B cell (primary cell): ENCODE results near the gene LZTS2. TPM values are rescaled to one million over a fixed set of nuclear protein-coding genes. Genes with fewer than 3 reads are reported as not detected.

Experiments used
- ATAC-seq: fragments of 200-7000 bp; cut with Tn5 transposase; one replicate; pipeline ENCODE4 v1.10.0; 2021; ENCODE audit warnings: low read depth, mild to moderate bottlenecking, moderate number of reproducible peaks, moderate library complexity
- CTCF ChIA-PET: fragments of 350-600 bp; sonication (Branson Sonifier 250); formaldehyde crosslinking; loops from one replicate; lab custom pipeline; 2021; ENCODE audit warnings: antibody characterized with exemption, inconsistent platforms; lab: Charles Lee
- POLR2A ChIA-PET: fragments of 350-600 bp; sonication (Branson Sonifier 250); formaldehyde crosslinking; loops from one replicate; lab custom pipeline; 2021; ENCODE audit warnings: antibody characterized with exemption; lab: Charles Lee
- DNase-seq: peaks from one replicate; pipeline ENCODE4 v3.0.0; 2013
- H2AFZ ChIP-seq: 2 replicates; pipeline ENCODE4 v1.6.1; 2012; ENCODE audit warnings: mild to moderate bottlenecking, low read depth, low read length; ENCODE audit not compliant: insufficient read depth, poor library complexity, severe bottlenecking
- H3K27ac ChIP-seq, 2 donors: 1 replicate in 1 of 2; 2 replicates in 1 of 2; pipeline ENCODE4 v1.5.1; 2012 to 2013; ENCODE audit warnings: low read length in 2 of 2, mild to moderate bottlenecking in 2 of 2, moderate library complexity in 1 of 2
- H3K27me3 ChIP-seq, 4 experiments: fragments of 200-600 bp in 1 of 4; sonication (generic) in 1 of 4; replicated peaks in 1 of 4; 1 replicate in 2 of 4; 2 replicates in 2 of 4; pipeline versions ENCODE4 v1.6.1 to v1.7.0; 2013 to 2016; ENCODE audit warnings: low read length in 3 of 4, mild to moderate bottlenecking in 2 of 4, mixed read lengths in 1 of 4, moderate library complexity in 1 of 4; ENCODE audit not compliant: insufficient read depth in 4 of 4, control insufficient read depth in 3 of 4; ENCODE audit errors: control extremely low read depth in 1 of 4
- H3K36me3 ChIP-seq, 2 experiments: replicated peaks in 1 of 2; 1 replicate in 1 of 2; 2 replicates in 1 of 2; pipeline versions ENCODE4 v1.6.1 to v1.7.1; 2013; ENCODE audit warnings: low read length in 1 of 2; ENCODE audit not compliant: insufficient read depth in 2 of 2, control insufficient read depth in 1 of 2; ENCODE audit errors: control extremely low read depth in 1 of 2, extremely low read depth in 1 of 2
- H3K4me1 ChIP-seq, 2 donors: fragments of 200-600 bp in 1 of 2; sonication (generic) in 1 of 2; 1 replicate in 1 of 2; 2 replicates in 1 of 2; pipeline versions ENCODE4 v1.5.1 to v1.6.1; 2013 to 2017; ENCODE audit warnings: low read length in 2 of 2; ENCODE audit not compliant: control insufficient read depth in 2 of 2, insufficient read depth in 2 of 2
- H3K4me2 ChIP-seq: replicated peaks from 2 replicates; pipeline ENCODE3; 2012; ENCODE audit warnings: mild to moderate bottlenecking, low read depth, low read length; ENCODE audit not compliant: poor library complexity, severe bottlenecking
- H3K4me3 ChIP-seq, 5 experiments: fragments of 200-600 bp in 1 of 5; sonication (generic) in 1 of 5; 1 replicate in 3 of 5; 2 replicates in 2 of 5; pipeline versions ENCODE4 v1.5.1 to v1.7.0; 2011 to 2016; ENCODE audit warnings: low read length in 4 of 5, mild to moderate bottlenecking in 4 of 5, low read depth in 2 of 5, control low read depth in 1 of 5, moderate library complexity in 1 of 5; ENCODE audit not compliant: insufficient read depth in 1 of 5; ENCODE audit errors: control extremely low read depth in 1 of 5, extremely low read depth in 1 of 5
- H3K79me2 ChIP-seq: fragments of 200-600 bp; sonication (generic); one replicate; pipeline ENCODE4 v1.6.0; 2016; ENCODE audit warnings: low read length; ENCODE audit not compliant: control insufficient read depth, insufficient read depth
- H3K9ac ChIP-seq: fragments of 200-600 bp; sonication (generic); 2 replicates; pipeline ENCODE4 v1.6.1; 2017; ENCODE audit warnings: mild to moderate bottlenecking, low read length, moderate library complexity
- H3K9me3 ChIP-seq, 3 donors: one replicate each; pipeline versions ENCODE4 v1.6.1 to v1.7.1; 2013; ENCODE audit warnings: low read length in 2 of 3; ENCODE audit not compliant: control insufficient read depth in 2 of 3, insufficient read depth in 1 of 3; ENCODE audit errors: control extremely low read depth in 1 of 3
- H4K20me1 ChIP-seq: 2 replicates; pipeline ENCODE4 v1.6.0; 2012; ENCODE audit warnings: mild to moderate bottlenecking, low read length; ENCODE audit not compliant: insufficient read depth, control insufficient read depth, poor library complexity, severe bottlenecking
- H3K27ac Mint-ChIP-seq: one replicate; pipeline ENCODE4 v1.8.0; 2021; ENCODE audit warnings: mixed read lengths
- H3K27me3 Mint-ChIP-seq: one replicate; pipeline ENCODE4 v1.8.0; 2021; ENCODE audit warnings: mixed read lengths
- H3K4me1 Mint-ChIP-seq: one replicate; pipeline ENCODE4 v1.8.0; 2021; ENCODE audit warnings: mixed read lengths
- H3K4me3 Mint-ChIP-seq: one replicate; pipeline ENCODE4 v1.8.0; 2021; ENCODE audit warnings: mixed read lengths
- H3K9me3 Mint-ChIP-seq: one replicate; pipeline ENCODE4 v1.8.0; 2022; ENCODE audit warnings: mixed read lengths; ENCODE audit not compliant: insufficient read depth
- CTCF ChIP-seq: fragments of 200-600 bp; IDR thresholded peaks from one replicate; pipeline ENCODE4 v1.8.0; 2022; ENCODE audit warnings: antibody characterized with exemption, mild to moderate bottlenecking
- EZH2 ChIP-seq: IDR thresholded peaks from 2 replicates; pipeline ENCODE4 v1.6.1; 2012; ENCODE audit warnings: borderline replicate concordance, low read depth, mild to moderate bottlenecking, moderate library complexity, low read length; ENCODE audit not compliant: insufficient read depth, poor library complexity, severe bottlenecking
- WGBS: methylation state at CpG from one replicate; pipeline ENCODE4 v1.1.5; 2013; ENCODE audit warnings: missing lambda C conversion rate; ENCODE audit not compliant: insufficient coverage; 5-methylcytosine and 5-hydroxymethylcytosine counted together
- intact Hi-C: fragments of 100-400 bp; cut with micrococcal nuclease; formaldehyde crosslinking; loops from one replicate; pipeline ENCODE4 v1.10.0; 2022
- polyA plus RNA-seq: library from polyadenylated mRNA; depleted of rRNA; stranded (reverse); fragments of >200 nt; gene quantifications from 2 replicates; pipeline ENCODE4 v1.2.3, GENCODE V29; 2012
- total RNA-seq, 2 donors: library from RNA; stranded (reverse); fragments of 120-200 nt in 1 of 2; gene quantifications; 1 replicate in 1 of 2; 2 replicates in 1 of 2; pipeline versions ENCODE4 v1.2.3 to v1.2.4, GENCODE V29; 2013 to 2022

Gene LZTS2
- total and polyA plus RNA-seq, 2 donors (not counting 1 experiment from before 2014, with no cell fraction given), result 23.2 to 36.9 TPM

GRCh38 chr10:100998183-100998990, 1.2 kb upstream of the LZTS2 start:
- TF ChIP-seq CTCF (no peak), EZH2 (no peak)
- intact Hi-C loops, result loop anchor here (5.0 kb wide), 1 partner anchor 1376 kb away; the partner anchor contains the start of gene SLC25A28
- no peaks in the 10 kb centered on the region for H3K79me2 ChIP-seq
- no peaks in the 10 kb centered on the region for H3K27me3 Mint-ChIP-seq
- peak overlapping the region; percentile 81 for H2AFZ ChIP-seq
- H3K9ac ChIP-seq, result peak overlapping the region; percentile 81
- H3K27me3 ChIP-seq, result peaks cover 0 to 2% (median 0%) of the 10 kb centered on the region in 4 experiments
- peaks cover 25% of the 10 kb centered on the region for H4K20me1 ChIP-seq
- no peaks in the 10 kb centered on the region for H3K9me3 ChIP-seq
- peak overlapping the region; percentile 95 for H3K4me3 Mint-ChIP-seq
- peak overlapping the region; percentile 37 to 89 (median 86) for H3K4me3 ChIP-seq
- ChIA-PET CTCF (interaction anchor here (0.6 to 8.4 kb wide), 14 partner anchors 8 to 69 kb away, joined by 3 to 70 read pairs (median 8); partner anchors contain the start of genes MRPL43, PDZD7, SFXN3 and TWNK), POLR2A (interaction anchor here (0.9 to 3.4 kb wide), 5 partner anchors 11 to 85 kb away, joined by 3 to 15 read pairs (median 6); partner anchors contain the start of genes MRPL43, PDZD7, SFXN3 and SLF2)
- peak overlapping the region; percentile 84 to 87 for H3K27ac ChIP-seq
- ATAC-seq, result peak; percentile 20
- peaks cover 22 to 34% of the 10 kb centered on the region in 2 donors for H3K4me1 ChIP-seq
- WGBS, result 2% methylated on average over 21 of the region's 25 CpGs
- H3K4me2 ChIP-seq, result peak overlapping the region; percentile 95
- H3K27ac Mint-ChIP-seq, result peak overlapping the region; percentile 96
- DNase-seq, result peak; percentile 82
- H3K4me1 Mint-ChIP-seq, result peaks cover 29% of the 10 kb centered on the region
- peaks cover 0 to 10% of the 10 kb centered on the region in 2 experiments for H3K36me3 ChIP-seq
- no peaks in the 10 kb centered on the region for H3K9me3 Mint-ChIP-seq
